SK-N-SH (cell line): Measurements from ENCODE around the gene RAMACL. TPM values are rescaled to one million over a fixed set of nuclear protein-coding genes. Genes with fewer than 3 reads are reported as not detected.

Experiments
- CTCF ChIA-PET: fragments of 300-600, 350-600 bp; formaldehyde crosslinking; extraction: SDS; loops from one replicate; lab custom pipeline; 2021; lab: Yijun Ruan, JAX
- POLR2A ChIA-PET: fragments of 350-600 bp; sonication (Branson Sonifier 250); formaldehyde crosslinking; extraction: SDS; loops from one replicate; lab custom pipeline; 2020; ENCODE audit warnings: antibody characterized with exemption, inconsistent platforms; lab: Yijun Ruan, JAX
- DNase-seq: peaks from one replicate; pipeline ENCODE4 v3.0.0; 2012
- H2AFZ ChIP-seq: fragments of 200-600 bp; sonication (generic); 2 replicates; pipeline ENCODE4 v1.8.1; 2016; ENCODE audit warnings: antibody characterized with exemption, mild to moderate bottlenecking, low read depth
- H3F3A ChIP-seq: fragments of 200-600 bp; sonication (generic); replicated peaks from 2 replicates; pipeline ENCODE3; 2016; ENCODE audit warnings: antibody characterized with exemption, mild to moderate bottlenecking; ENCODE audit not compliant: insufficient read depth
- H3K27ac ChIP-seq, 2 experiments: fragments of 200-500 bp in 1 of 2; fragments of 200-600 bp in 1 of 2; sonication (Bioruptor generic) in 1 of 2; sonication (generic), shearing (Covaris generic) in 1 of 2; 2 replicates each; pipeline versions ENCODE4 v1.5.1 to v1.6.1; 2014 to 2016; ENCODE audit warnings: low read depth in 2 of 2, inconsistent platforms in 1 of 2, low read length in 1 of 2, mild to moderate bottlenecking in 1 of 2, mixed read lengths in 1 of 2
- H3K27me3 ChIP-seq: fragments of 200-600 bp; sonication (generic), shearing (Covaris generic); 2 replicates; pipeline ENCODE4 v1.6.1; 2016; ENCODE audit warnings: mixed run types; ENCODE audit not compliant: insufficient read depth
- H3K36me3 ChIP-seq, 2 experiments: fragments of 200-500 bp in 1 of 2; fragments of 200-600 bp in 1 of 2; sonication (Bioruptor generic) in 1 of 2; sonication (generic) in 1 of 2; replicated peaks in 1 of 2; 2 replicates each; pipeline versions ENCODE3 to v1.5.1; 2014 to 2016; ENCODE audit warnings: low read length in 1 of 2, mild to moderate bottlenecking in 1 of 2; ENCODE audit not compliant: insufficient read depth in 2 of 2, control insufficient read depth in 1 of 2
- H3K4me1 ChIP-seq, 2 experiments: fragments of 200-500 bp in 1 of 2; fragments of 200-600 bp in 1 of 2; sonication (Bioruptor generic) in 1 of 2; sonication (generic), shearing (Covaris generic) in 1 of 2; 2 replicates each; pipeline versions ENCODE4 v1.5.1 to v1.6.1; 2014 to 2016; ENCODE audit warnings: low read depth in 1 of 2, low read length in 1 of 2, mixed run types in 1 of 2; ENCODE audit not compliant: insufficient read depth in 2 of 2, control insufficient read depth in 1 of 2
- H3K4me2 ChIP-seq: fragments of 200-600 bp; sonication (generic), shearing (Covaris generic); 2 replicates; pipeline ENCODE4 v1.6.1; 2017; ENCODE audit warnings: mixed run types
- H3K4me3 ChIP-seq, 2 experiments: fragments of 200-500 bp in 1 of 2; fragments of 200-600 bp in 1 of 2; sonication (Bioruptor generic) in 1 of 2; sonication (generic), shearing (Covaris generic) in 1 of 2; 2 replicates each; pipeline versions ENCODE4 v1.5.1 to v1.8.1; 2014 to 2016; ENCODE audit warnings: low read depth in 2 of 2, inconsistent platforms in 1 of 2, low read length in 1 of 2, mild to moderate bottlenecking in 1 of 2, mixed read lengths in 1 of 2, moderate library complexity in 1 of 2
- H3K79me2 ChIP-seq: fragments of 200-600 bp; sonication (generic); 2 replicates; pipeline ENCODE4 v1.8.1; 2017; ENCODE audit warnings: mild to moderate bottlenecking; ENCODE audit not compliant: insufficient read depth
- H3K9ac ChIP-seq: fragments of 200-600 bp; sonication (generic); 2 replicates; pipeline ENCODE4 v1.6.1; 2017; ENCODE audit warnings: mixed run types
- H3K9me2 ChIP-seq: fragments of 200-600 bp; sonication (generic); 2 replicates; pipeline ENCODE4 v1.6.1; 2017; ENCODE audit warnings: mixed run types
- H3K9me3 ChIP-seq: fragments of 200-600 bp; sonication (generic); 2 replicates; pipeline ENCODE4 v1.6.1; 2017; ENCODE audit warnings: mixed run types, mild to moderate bottlenecking, moderate library complexity
- H4K20me1 ChIP-seq: fragments of 200-600 bp; sonication (generic); 2 replicates; pipeline ENCODE4 v1.6.1; 2017; ENCODE audit warnings: mild to moderate bottlenecking, mixed run types; ENCODE audit not compliant: insufficient read depth
- CHD2 ChIP-seq: fragments of 150-350 bp; IDR thresholded peaks from 2 replicates; pipeline ENCODE4 v1.6.1; 2018; ENCODE audit warnings: low read length; ENCODE audit not compliant: partially characterized antibody
- ELF1 ChIP-seq: IDR thresholded peaks from 2 replicates; pipeline ENCODE4 v1.4.0; 2012
- FOSL2 ChIP-seq: IDR thresholded peaks from 2 replicates; pipeline ENCODE4 v1.4.0; 2012; ENCODE audit warnings: low read depth, mild to moderate bottlenecking, moderate library complexity, borderline replicate concordance
- FOXM1 ChIP-seq: IDR thresholded peaks from 2 replicates; pipeline ENCODE4 v1.4.0; 2012; ENCODE audit warnings: low read depth, mild to moderate bottlenecking
- GABPA ChIP-seq: IDR thresholded peaks from 2 replicates; pipeline ENCODE4 v1.4.0; 2012; ENCODE audit warnings: low read depth, mild to moderate bottlenecking
- JUND ChIP-seq: IDR thresholded peaks from 2 replicates; pipeline ENCODE4 v1.4.0; 2012
- MEF2A ChIP-seq: IDR thresholded peaks from 2 replicates; pipeline ENCODE4 v1.4.0; 2012; ENCODE audit warnings: low read depth, borderline replicate concordance
- NFIC ChIP-seq: IDR thresholded peaks from 2 replicates; pipeline ENCODE4 v1.4.0; 2012; ENCODE audit warnings: borderline replicate concordance
- RAD21 ChIP-seq: IDR thresholded peaks from 2 replicates; pipeline ENCODE4 v1.6.1; 2012; ENCODE audit warnings: mild to moderate bottlenecking, low read length
- RCOR1 ChIP-seq: fragments of 150-350 bp; IDR thresholded peaks from 2 replicates; pipeline ENCODE4 v1.6.1; 2017; ENCODE audit warnings: antibody characterized with exemption, low read length
- SIN3A ChIP-seq: IDR thresholded peaks from 2 replicates; pipeline ENCODE4 v1.6.1; 2012; ENCODE audit warnings: low read depth, mild to moderate bottlenecking, low read length, moderate library complexity, borderline replicate concordance
- SMC3 ChIP-seq: IDR thresholded peaks from 2 replicates; pipeline ENCODE4 v1.6.1; 2012; ENCODE audit warnings: low read depth, low read length, improper control_type of control experiment
- TCF12 ChIP-seq: IDR thresholded peaks from 2 replicates; pipeline ENCODE4 v1.4.0; 2012
- TEAD4 ChIP-seq: IDR thresholded peaks from 2 replicates; pipeline ENCODE4 v1.4.0; 2012; ENCODE audit warnings: mild to moderate bottlenecking, borderline replicate concordance; ENCODE audit not compliant: insufficient read depth
- YY1 ChIP-seq: IDR thresholded peaks from 2 replicates; pipeline ENCODE4 v1.4.0; 2012; ENCODE audit warnings: low read depth, mild to moderate bottlenecking
- WGBS: methylation state at CpG from one replicate; pipeline ENCODE4 v1.1.6; 2017; ENCODE audit warnings: low lambda C conversion rate; 5-methylcytosine and 5-hydroxymethylcytosine counted together
- polyA plus RNA-seq, 3 experiments: library from polyadenylated mRNA; depleted of rRNA; stranded (reverse); fragments of >200 nt; gene quantifications; 2 replicates each; pipeline ENCODE4 v1.2.3, GENCODE V29; 2012
- TF ChIP-seq, protein P1 (sequence below): IDR thresholded peaks from 2 replicates; pipeline ENCODE4 v1.4.0; 2012; ENCODE audit warnings: low read depth, borderline replicate concordance
- TF ChIP-seq, protein P2 (sequence below): fragments of 150-350 bp; IDR thresholded peaks from 2 replicates; pipeline ENCODE4 v1.6.1; 2017; ENCODE audit warnings: antibody characterized with exemption, low read length, low read depth, borderline replicate concordance
- TF ChIP-seq, protein P3 (sequence below): IDR thresholded peaks from 2 replicates; pipeline ENCODE4 v1.4.0; 2012; ENCODE audit warnings: low read depth, borderline replicate concordance
- TF ChIP-seq, protein P4 (sequence below): fragments of 200-600 bp; sonication (generic); IDR thresholded peaks from 2 replicates; pipeline ENCODE4 v1.6.1; 2017; ENCODE audit warnings: antibody characterized with exemption, mild to moderate bottlenecking, moderate library complexity
- TF ChIP-seq, protein P5 (sequence below): IDR thresholded peaks from 2 replicates; pipeline ENCODE4 v1.4.0; 2012; ENCODE audit warnings: low read depth

The RAMACL gene
- polyA plus RNA-seq, 1 of the 3 experiments (the other 2 are of a cell fraction): 0.10 TPM

DNA sequence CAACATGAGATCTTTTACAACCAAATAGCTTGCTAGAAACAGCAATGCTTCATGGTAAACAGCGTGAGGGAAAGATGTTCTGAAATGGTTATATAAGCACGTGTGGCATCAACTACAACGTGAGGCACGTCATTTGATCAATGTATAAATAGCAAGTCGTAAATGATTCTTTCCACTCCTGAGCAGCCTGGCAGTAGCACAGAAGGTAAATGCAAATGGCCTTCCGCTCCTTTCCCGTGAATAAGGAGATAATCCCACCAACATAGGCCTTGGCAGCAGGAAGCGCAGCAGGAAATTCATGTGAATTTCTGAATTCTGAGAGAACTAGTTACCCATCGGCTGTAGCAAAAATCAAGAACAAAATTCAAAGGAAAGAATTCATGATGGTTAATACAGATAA lies 23.6 kb upstream of the RAMACL start:
- no peak overlapping the region for H3K9ac ChIP-seq
- ChIA-PET POLR2A (no interaction called here), CTCF (interaction anchor here (1.1 kb wide), 1 partner anchor 11 kb away, joined by 3 read pairs; no protein-coding TSS in a partner anchor)
- no peak overlapping the region for H3K27ac ChIP-seq
- DNase-seq: no peak
- H3K9me2 ChIP-seq: no peaks in the 10 kb centered on the region
- H3K4me1 ChIP-seq: peaks cover 6 to 43% of the 10 kb centered on the region in 2 experiments; a peak in 1 of 4 replicates
- H3F3A ChIP-seq: peaks cover 3% of the 10 kb centered on the region
- H3K4me3 ChIP-seq: no peak overlapping the region
- peaks cover 92% of the 10 kb centered on the region for H3K79me2 ChIP-seq
- no peaks in the 10 kb centered on the region for H3K9me3 ChIP-seq
- H3K27me3 ChIP-seq: no peaks in the 10 kb centered on the region
- H4K20me1 ChIP-seq: peaks cover 11% of the 10 kb centered on the region; the same call in 1 of the 2 replicates
- H2AFZ ChIP-seq: no peak overlapping the region
- 94% methylated on average over 9 of the region's 9 CpGs for WGBS
- H3K4me2 ChIP-seq: no peak overlapping the region
- H3K36me3 ChIP-seq: peaks cover 12 to 19% of the 10 kb centered on the region in 2 experiments
- TF ChIP-seq JUND: no peak
- no peak for TF ChIP-seq RCOR1
- no peak for TF ChIP-seq SMC3
- TF ChIP-seq GABPA: no peak
- TF ChIP-seq MEF2A: no peak
- no peak for TF ChIP-seq SIN3A
- no peak for TF ChIP-seq TCF12
- no peak for TF ChIP-seq NFIC
- no peak for TF ChIP-seq RAD21
- TF ChIP-seq TEAD4: no peak
- TF ChIP-seq, protein P1, sequence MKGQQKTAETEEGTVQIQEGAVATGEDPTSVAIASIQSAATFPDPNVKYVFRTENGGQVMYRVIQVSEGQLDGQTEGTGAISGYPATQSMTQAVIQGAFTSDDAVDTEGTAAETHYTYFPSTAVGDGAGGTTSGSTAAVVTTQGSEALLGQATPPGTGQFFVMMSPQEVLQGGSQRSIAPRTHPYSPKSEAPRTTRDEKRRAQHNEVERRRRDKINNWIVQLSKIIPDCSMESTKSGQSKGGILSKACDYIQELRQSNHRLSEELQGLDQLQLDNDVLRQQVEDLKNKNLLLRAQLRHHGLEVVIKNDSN: no peak
- TF ChIP-seq, protein P2, sequence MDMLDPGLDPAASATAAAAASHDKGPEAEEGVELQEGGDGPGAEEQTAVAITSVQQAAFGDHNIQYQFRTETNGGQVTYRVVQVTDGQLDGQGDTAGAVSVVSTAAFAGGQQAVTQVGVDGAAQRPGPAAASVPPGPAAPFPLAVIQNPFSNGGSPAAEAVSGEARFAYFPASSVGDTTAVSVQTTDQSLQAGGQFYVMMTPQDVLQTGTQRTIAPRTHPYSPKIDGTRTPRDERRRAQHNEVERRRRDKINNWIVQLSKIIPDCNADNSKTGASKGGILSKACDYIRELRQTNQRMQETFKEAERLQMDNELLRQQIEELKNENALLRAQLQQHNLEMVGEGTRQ: no peak
- no peak for TF ChIP-seq ELF1
- no peak for TF ChIP-seq FOSL2
- no peak for TF ChIP-seq YY1
- TF ChIP-seq FOXM1: no peak
- TF ChIP-seq, protein P3, sequence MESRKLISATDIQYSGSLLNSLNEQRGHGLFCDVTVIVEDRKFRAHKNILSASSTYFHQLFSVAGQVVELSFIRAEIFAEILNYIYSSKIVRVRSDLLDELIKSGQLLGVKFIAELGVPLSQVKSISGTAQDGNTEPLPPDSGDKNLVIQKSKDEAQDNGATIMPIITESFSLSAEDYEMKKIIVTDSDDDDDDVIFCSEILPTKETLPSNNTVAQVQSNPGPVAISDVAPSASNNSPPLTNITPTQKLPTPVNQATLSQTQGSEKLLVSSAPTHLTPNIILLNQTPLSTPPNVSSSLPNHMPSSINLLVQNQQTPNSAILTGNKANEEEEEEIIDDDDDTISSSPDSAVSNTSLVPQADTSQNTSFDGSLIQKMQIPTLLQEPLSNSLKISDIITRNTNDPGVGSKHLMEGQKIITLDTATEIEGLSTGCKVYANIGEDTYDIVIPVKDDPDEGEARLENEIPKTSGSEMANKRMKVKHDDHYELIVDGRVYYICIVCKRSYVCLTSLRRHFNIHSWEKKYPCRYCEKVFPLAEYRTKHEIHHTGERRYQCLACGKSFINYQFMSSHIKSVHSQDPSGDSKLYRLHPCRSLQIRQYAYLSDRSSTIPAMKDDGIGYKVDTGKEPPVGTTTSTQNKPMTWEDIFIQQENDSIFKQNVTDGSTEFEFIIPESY: no peak
- TF ChIP-seq, protein P4, sequence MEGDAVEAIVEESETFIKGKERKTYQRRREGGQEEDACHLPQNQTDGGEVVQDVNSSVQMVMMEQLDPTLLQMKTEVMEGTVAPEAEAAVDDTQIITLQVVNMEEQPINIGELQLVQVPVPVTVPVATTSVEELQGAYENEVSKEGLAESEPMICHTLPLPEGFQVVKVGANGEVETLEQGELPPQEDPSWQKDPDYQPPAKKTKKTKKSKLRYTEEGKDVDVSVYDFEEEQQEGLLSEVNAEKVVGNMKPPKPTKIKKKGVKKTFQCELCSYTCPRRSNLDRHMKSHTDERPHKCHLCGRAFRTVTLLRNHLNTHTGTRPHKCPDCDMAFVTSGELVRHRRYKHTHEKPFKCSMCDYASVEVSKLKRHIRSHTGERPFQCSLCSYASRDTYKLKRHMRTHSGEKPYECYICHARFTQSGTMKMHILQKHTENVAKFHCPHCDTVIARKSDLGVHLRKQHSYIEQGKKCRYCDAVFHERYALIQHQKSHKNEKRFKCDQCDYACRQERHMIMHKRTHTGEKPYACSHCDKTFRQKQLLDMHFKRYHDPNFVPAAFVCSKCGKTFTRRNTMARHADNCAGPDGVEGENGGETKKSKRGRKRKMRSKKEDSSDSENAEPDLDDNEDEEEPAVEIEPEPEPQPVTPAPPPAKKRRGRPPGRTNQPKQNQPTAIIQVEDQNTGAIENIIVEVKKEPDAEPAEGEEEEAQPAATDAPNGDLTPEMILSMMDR: no peak
- TF ChIP-seq, protein P5, sequence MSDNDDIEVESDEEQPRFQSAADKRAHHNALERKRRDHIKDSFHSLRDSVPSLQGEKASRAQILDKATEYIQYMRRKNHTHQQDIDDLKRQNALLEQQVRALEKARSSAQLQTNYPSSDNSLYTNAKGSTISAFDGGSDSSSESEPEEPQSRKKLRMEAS: no peak
- no peak for TF ChIP-seq CHD2
